SIG-M5 (cell line): ENCODE measurements around the gene OR5F1.

Experiments used
- DNase-seq: peaks from one replicate; lab custom pipeline; 2025; lab: John Stamatoyannopoulos, UW

The OR5F1 gene

GRCh38 chr11:55994525-55994924, at the start of gene OR5F1:
Gene OR5F1, minus strand, starts transcription at chr11:55994625. Its CDS starts 0 bp downstream, at chr11:55994625.
- no peak for DNase-seq

- no peak for DNase-seq
Observed at GRCh38 chr11:56027354-56027753, 32.9 kb upstream of the OR5F1 start, which contains the start of gene OR5AS1. Gene OR5AS1, plus strand, starts transcription at chr11:56027654. Its CDS starts 2,765 bp downstream, at chr11:56030419.

- DNase-seq: no peak
Observed at GRCh38 chr11:56013805-56014204, 19.4 kb upstream of the OR5F1 start.

GRCh38 chr11:56010716-56011115, 16.3 kb upstream of the OR5F1 start:
- no peak for DNase-seq

GRCh38 chr11:55970935-55971334, 23.5 kb downstream of the OR5F1 start:
- DNase-seq: no peak

GRCh38 chr11:55969845-55970244, 24.6 kb downstream of the OR5F1 start, which contains the start of gene OR10AG1:
Gene OR10AG1, minus strand, starts transcription at chr11:55969945. Its CDS starts 38 bp downstream, at chr11:55969907.
- DNase-seq: no peak

- DNase-seq: no peak
Observed at GRCh38 chr11:55967914-55968313, 26.5 kb downstream of the OR5F1 start.

GRCh38 chr11:55966391-55966790, 28.0 kb downstream of the OR5F1 start:
- no peak for DNase-seq

- no peak for DNase-seq
Observed at GRCh38 chr11:55956521-55956920, 37.9 kb downstream of the OR5F1 start.

GRCh38 chr11:55949330-55949729, 45.1 kb downstream of the OR5F1 start:
- no peak for DNase-seq
